HepG2 (cell line): ENCODE data around the gene GPR37L1. TPM values are rescaled to one million over a fixed set of nuclear protein-coding genes. Genes with fewer than 3 reads are reported as not detected.
A peak's percentile ranks its signal among the peaks of the same experiment; 100 is the strongest.

Source experiments
- ATM ChIP-seq: fragments of 450-650 bp; IDR thresholded peaks from 2 replicates; pipeline ENCODE4 v1.7.1; 2017; ENCODE audit warnings: mild to moderate bottlenecking, borderline replicate concordance
- DPF2 ChIP-seq: sonication (generic); formaldehyde crosslinking; IDR thresholded peaks from 2 replicates; pipeline ENCODE4 v1.4.0; 2020; ENCODE audit warnings: mild to moderate bottlenecking, low read depth, missing genetic modification reagents, borderline replicate concordance
- GABPB1 ChIP-seq: IDR thresholded peaks from 2 replicates; pipeline ENCODE4 v1.6.1; 2016; ENCODE audit warnings: mild to moderate bottlenecking, missing genetic modification reagents, moderate library complexity, missing compliant biosample characterization
- HDAC2 ChIP-seq: sonication (generic); formaldehyde crosslinking; IDR thresholded peaks from 2 replicates; pipeline ENCODE4 v1.4.0; 2020; ENCODE audit warnings: missing genetic modification reagents
- NFE2L1 ChIP-seq: sonication (generic); formaldehyde crosslinking; IDR thresholded peaks from 2 replicates; pipeline ENCODE4 v1.4.0; 2020; ENCODE audit warnings: missing genetic modification reagents, mild to moderate bottlenecking, borderline replicate concordance
- THRA ChIP-seq: sonication (generic); formaldehyde crosslinking; IDR thresholded peaks from 2 replicates; pipeline ENCODE4 v1.4.0; 2020; ENCODE audit warnings: missing genetic modification reagents, borderline replicate concordance
- TRIM24 ChIP-seq: sonication (generic); formaldehyde crosslinking; IDR thresholded peaks from 2 replicates; pipeline ENCODE4 v1.8.0; 2022; ENCODE audit warnings: mild to moderate bottlenecking, missing genetic modification reagents
- ZNF318 ChIP-seq: sonication (generic); formaldehyde crosslinking; IDR thresholded peaks from 2 replicates; pipeline ENCODE4 v1.4.0; 2020; ENCODE audit warnings: mild to moderate bottlenecking, missing genetic modification reagents
- ZNF572 ChIP-seq: sonication (generic); formaldehyde crosslinking; IDR thresholded peaks from 2 replicates; pipeline ENCODE4 v1.5.1; 2020; ENCODE audit warnings: mild to moderate bottlenecking, missing genetic modification reagents
- ZNF652 ChIP-seq: IDR thresholded peaks from 2 replicates; pipeline ENCODE4 v1.6.1; 2016; ENCODE audit warnings: low read depth, borderline replicate concordance
- ZNF687 ChIP-seq: sonication (generic); formaldehyde crosslinking; IDR thresholded peaks from 2 replicates; pipeline ENCODE4 v1.5.1; 2020; ENCODE audit warnings: mild to moderate bottlenecking, missing genetic modification reagents, moderate library complexity
- ZNF746 ChIP-seq: sonication (generic); formaldehyde crosslinking; IDR thresholded peaks from 2 replicates; pipeline ENCODE4 v1.8.0; 2022; ENCODE audit warnings: mild to moderate bottlenecking, missing genetic modification reagents
- polyA plus RNA-seq, 8 experiments: library from polyadenylated mRNA; depleted of rRNA in 3 of 8; stranded (reverse) in 7 of 8; unstranded in 1 of 8; fragments of >200 nt; fragmentation: Illumina TruSeq in 4 of 8; extraction: Trizol in 4 of 8; gene quantifications; 2 replicates each; pipeline versions ENCODE4 v1.2.1 to v1.2.3, GENCODE V29; 2011 to 2016; ENCODE audit warnings: low read depth in 4 of 8, missing spikeins in 1 of 8, mixed read lengths in 1 of 8; ENCODE audit not compliant: insufficient read depth in 1 of 8
- total RNA-seq, 5 experiments: library from RNA; depleted of rRNA; stranded (reverse); fragments of >200 nt; fragmentation: Illumina TruSeq; extraction: Trizol; gene quantifications; 2 replicates each; pipeline ENCODE4 v1.2.3, GENCODE V29; 2016; ENCODE audit warnings: low read depth in 1 of 5

Gene GPR37L1
- total and polyA plus RNA-seq, 2 of the 13 experiments (the other 11 are each of a cell fraction or from before 2014, with no cell fraction given), result 0.13 TPM; not detected in 1

- TF ChIP-seq ZNF318 (CRISPR knock-in tag) (0 out of 2 replicates have a peak, but pooled peaks have one; percentile 5), GABPB1 (CRISPR knock-in tag) (peak; percentile 22; the same call in 1 of the 2 replicates), DPF2 (peak; percentile 52), ZNF572 (no peak), ZNF746 (0 out of 2 replicates have a peak, but pooled peaks have one; percentile 77), ZNF652 (CRISPR knock-in tag) (peak; percentile 60), HDAC2 (CRISPR knock-in tag) (peak; percentile 89), NFE2L1 (CRISPR knock-in tag) (no peak), ZNF687 (CRISPR knock-in tag) (peak; percentile 51), ATM (no peak), TRIM24 (CRISPR knock-in tag) (0 out of 2 replicates have a peak, but pooled peaks have one; percentile 6), THRA (CRISPR knock-in tag) (peak; percentile 83; the same call in 1 of the 2 replicates)
Measured at GRCh38 chr1:202143011-202143767, 20.5 kb downstream of the GPR37L1 start (continued).
